Spinal cord (tissue), 10 donors: ENCODE results near the gene YIPF3. TPM values are rescaled to one million over a fixed set of nuclear protein-coding genes. Genes with fewer than 3 reads are reported as not detected.

Source experiments
- DNase-seq, 6 donors: peaks; one replicate each; pipeline versions ENCODE4 v3.0.0 to v3.0.0-alpha.2; 2013 to 2015; ENCODE audit warnings: low spot score in 6 of 6, low read depth in 4 of 6
- H3K27ac ChIP-seq: one replicate; pipeline ENCODE4 v1.5.1; 2013; ENCODE audit warnings: low read depth, low read length, control low read depth
- H3K27me3 ChIP-seq: one replicate; pipeline ENCODE4 v1.6.1; 2013; ENCODE audit warnings: low read length; ENCODE audit not compliant: control insufficient read depth, insufficient read depth
- H3K36me3 ChIP-seq: one replicate; pipeline ENCODE4 v1.6.1; 2013; ENCODE audit warnings: low read length; ENCODE audit not compliant: control insufficient read depth, insufficient read depth
- H3K4me1 ChIP-seq: one replicate; pipeline ENCODE4 v1.6.1; 2013; ENCODE audit warnings: low read length; ENCODE audit not compliant: control insufficient read depth, insufficient read depth
- H3K4me3 ChIP-seq: one replicate; pipeline ENCODE4 v1.5.1; 2013; ENCODE audit warnings: low read depth, low read length, control low read depth
- H3K9me3 ChIP-seq: one replicate; pipeline ENCODE4 v1.6.1; 2013; ENCODE audit warnings: low read length; ENCODE audit not compliant: control insufficient read depth, insufficient read depth
- WGBS: methylation state at CpG from one replicate; pipeline ENCODE4 v1.1.5; 2013; ENCODE audit warnings: missing lambda C conversion rate; ENCODE audit not compliant: insufficient coverage; 5-methylcytosine and 5-hydroxymethylcytosine counted together
- polyA plus RNA-seq, 2 donors: library from polyadenylated mRNA; unstranded; fragments of 120-200 nt; gene quantifications; one replicate each; pipeline ENCODE4 v1.2.1, GENCODE V29; 2013; ENCODE audit not compliant: insufficient read length in 2 of 2
- total RNA-seq, 2 donors: library from RNA; depleted of rRNA in 1 of 2; stranded (reverse); fragments of 120-200 nt in 1 of 2; fragments of >200 nt in 1 of 2; gene quantifications; one replicate each; pipeline versions ENCODE4 v1.2.3 to v1.2.4, GENCODE V29; 2013 to 2014
- donor health status: healthy.

The YIPF3 gene
- total and polyA plus RNA-seq, 4 donors: 54.7 to 140 (median 116) TPM

- peaks cover 58% of the 10 kb centered on the region for H3K4me1 ChIP-seq
- H3K27ac ChIP-seq: no peak overlapping the region
- WGBS: 83% methylated on average over 1 of the region's 4 CpGs
Measured at GRCh38 chr6:43495409-43495941, 21.3 kb downstream of the YIPF3 start.

GRCh38 chr6:43494766-43495165, 22.0 kb downstream of the YIPF3 start:
- Histone ChIP-seq H3K27me3 (no peaks in the 10 kb centered on the region), H3K4me3 (no peak overlapping the region), H3K4me1 (peaks cover 58% of the 10 kb centered on the region), H3K9me3 (no peaks in the 10 kb centered on the region), H3K27ac (no peak overlapping the region), H3K36me3 (peaks cover 37% of the 10 kb centered on the region)
- DNase-seq: no peak
- 99% methylated on average over 4 of the region's 4 CpGs for WGBS

More at GRCh38 chr6:43495409-43495941, 21.3 kb downstream of the YIPF3 start:
- DNase-seq: no peak
- peaks cover 40% of the 10 kb centered on the region for H3K36me3 ChIP-seq
- H3K9me3 ChIP-seq: no peaks in the 10 kb centered on the region
- H3K27me3 ChIP-seq: no peaks in the 10 kb centered on the region
- no peak overlapping the region for H3K4me3 ChIP-seq

- Histone ChIP-seq H3K36me3 (peaks cover 35% of the 10 kb centered on the region), H3K4me3 (no peak overlapping the region), H3K27ac (no peak overlapping the region), H3K4me1 (peaks cover 57% of the 10 kb centered on the region), H3K9me3 (no peaks in the 10 kb centered on the region), H3K27me3 (no peaks in the 10 kb centered on the region)
- 89% methylated on average over 2 of the region's 6 CpGs for WGBS
- DNase-seq: no peak
Measured at GRCh38 chr6:43494321-43494720, 22.4 kb downstream of the YIPF3 start.

- Histone ChIP-seq H3K27ac (peak overlapping the region; percentile 15), H3K27me3 (no peaks in the 10 kb centered on the region), H3K9me3 (no peaks in the 10 kb centered on the region), H3K4me1 (peaks cover 52% of the 10 kb centered on the region), H3K4me3 (no peak overlapping the region), H3K36me3 (peaks cover 34% of the 10 kb centered on the region)
- no peak for DNase-seq
- WGBS: 100% methylated on average over 1 of the region's 7 CpGs
Measured at GRCh38 chr6:43493833-43494232, 22.9 kb downstream of the YIPF3 start.

- Histone ChIP-seq H3K4me1 (peaks cover 49% of the 10 kb centered on the region), H3K27ac (peak overlapping the region; percentile 15), H3K4me3 (no peak overlapping the region), H3K9me3 (no peaks in the 10 kb centered on the region), H3K36me3 (peaks cover 28% of the 10 kb centered on the region), H3K27me3 (no peaks in the 10 kb centered on the region)
- no peak for DNase-seq
- 83% methylated on average over 2 of the region's 2 CpGs for WGBS
Measured at GRCh38 chr6:43493230-43493629, 23.5 kb downstream of the YIPF3 start.

GRCh38 chr6:43492673-43493072, 24.1 kb downstream of the YIPF3 start:
- no peaks in the 10 kb centered on the region for H3K27me3 ChIP-seq
- WGBS: 67% methylated on average over 1 of the region's 3 CpGs
- peaks cover 22% of the 10 kb centered on the region for H3K36me3 ChIP-seq
- peak overlapping the region; percentile 60 for H3K27ac ChIP-seq
- DNase-seq: no peak
- H3K4me3 ChIP-seq: no peak overlapping the region
- H3K9me3 ChIP-seq: no peaks in the 10 kb centered on the region
- H3K4me1 ChIP-seq: peaks cover 48% of the 10 kb centered on the region

- Histone ChIP-seq H3K27me3 (no peaks in the 10 kb centered on the region), H3K4me3 (no peak overlapping the region), H3K4me1 (peaks cover 46% of the 10 kb centered on the region), H3K36me3 (peaks cover 19% of the 10 kb centered on the region), H3K27ac (peak overlapping the region; percentile 60), H3K9me3 (no peaks in the 10 kb centered on the region)
- WGBS: 25% methylated on average over 10 of the region's 10 CpGs
- DNase-seq: peak in 2 of 6 donors; percentile 73 to 85
Measured at GRCh38 chr6:43491750-43492661, 24.7 kb downstream of the YIPF3 start.

GRCh38 chr6:43490523-43490939, 26.2 kb downstream of the YIPF3 start:
- Histone ChIP-seq H3K27me3 (no peaks in the 10 kb centered on the region), H3K9me3 (no peaks in the 10 kb centered on the region), H3K36me3 (peaks cover 13% of the 10 kb centered on the region), H3K4me3 (no peak overlapping the region), H3K4me1 (peaks cover 34% of the 10 kb centered on the region), H3K27ac (no peak overlapping the region)
- WGBS: 86% methylated on average over 1 of the region's 6 CpGs
- no peak for DNase-seq

- peak in 3 of 6 donors; percentile 42 to 87 (median 86) for DNase-seq
Measured at GRCh38 chr6:43489277-43490072, 27.3 kb downstream of the YIPF3 start.

More at GRCh38 chr6:43489277-43490072, 27.3 kb downstream of the YIPF3 start:
- Histone ChIP-seq H3K36me3 (peaks cover 9% of the 10 kb centered on the region), H3K4me3 (peak overlapping the region; percentile 5), H3K9me3 (no peaks in the 10 kb centered on the region), H3K4me1 (peaks cover 24% of the 10 kb centered on the region), H3K27ac (no peak overlapping the region), H3K27me3 (no peaks in the 10 kb centered on the region)
- 37% methylated on average over 12 of the region's 12 CpGs for WGBS
